DMS 273 treated with DMSO at 0.1 percent for 48 hours (cell line): Measurements from ENCODE around the gene EPS8L1.
A peak's percentile ranks its signal among the peaks of the same experiment; 100 is the strongest.

Experiments
- DNase-seq: peaks from one replicate; lab custom pipeline; 2025; lab: John Stamatoyannopoulos, UW

The EPS8L1 gene

GRCh38 chr19:55115446-55116065 is 39.9 kb downstream of the EPS8L1 start:
- no peak for DNase-seq

GRCh38 chr19:55116232-55116858 is 40.7 kb downstream of the EPS8L1 start:
- no peak for DNase-seq

GRCh38 chr19:55116859-55117662 is 41.4 kb downstream of the EPS8L1 start, which contains the start of gene PPP1R12C:
PPP1R12C (minus strand) TSS chr19:55117637; CDS start chr19:55117543, 94 bp downstream.
- no peak for DNase-seq

- DNase-seq = peak; percentile 95
Observed at GRCh38 chr19:55117663-55118391, 42.2 kb downstream of the EPS8L1 start.

GRCh38 chr19:55118401-55118991 is 42.8 kb downstream of the EPS8L1 start:
- no peak for DNase-seq

- DNase-seq = no peak
Observed at GRCh38 chr19:55119053-55119452, 43.4 kb downstream of the EPS8L1 start.

GRCh38 chr19:55131421-55131820 is 55.8 kb downstream of the EPS8L1 start:
- DNase-seq = no peak

- DNase-seq = no peak
Observed at GRCh38 chr19:55132453-55133129, 56.9 kb downstream of the EPS8L1 start.

GRCh38 chr19:55133639-55134444 is 58.2 kb downstream of the EPS8L1 start:
- no peak for DNase-seq

GRCh38 chr19:55134736-55135135 is 59.1 kb downstream of the EPS8L1 start:
- DNase-seq = no peak

- DNase-seq = no peak
Observed at GRCh38 chr19:55136399-55137102, 60.9 kb downstream of the EPS8L1 start.
